HG03045 (cell line): Measurements from ENCODE around the gene LURAP1L.
"Not testable (repeated sequence)": the region's sequence is repeated elsewhere in the genome, so short reads cannot be mapped to it uniquely, and the experiment has no call there.

Source experiments
- ATAC-seq: cut with Tn5 transposase; IDR thresholded peaks from one replicate; pipeline ENCODE4 v1.9.1; 2021; ENCODE audit warnings: mild to moderate bottlenecking, moderate library complexity; ENCODE audit not compliant: unreplicated experiment

The LURAP1L gene

GRCh38 chr9:12855066-12855465 is 80.2 kb downstream of the LURAP1L start:
- no peak for ATAC-seq

- no peak for ATAC-seq
These were observed 81.8 kb downstream of the LURAP1L start for GRCh38 chr9:12856603-12857002.

- ATAC-seq: no peak
These were observed 85.0 kb downstream of the LURAP1L start for GRCh38 chr9:12859704-12860251.

- ATAC-seq: no peak
These were observed 86.2 kb downstream of the LURAP1L start for GRCh38 chr9:12860998-12861397.

- ATAC-seq: no peak
These were observed 88.0 kb downstream of the LURAP1L start for GRCh38 chr9:12862611-12863410.

GRCh38 chr9:12863618-12864017 is 88.8 kb downstream of the LURAP1L start:
- ATAC-seq: no peak

- not testable (repeated sequence) for ATAC-seq
These were observed 90.6 kb downstream of the LURAP1L start for GRCh38 chr9:12865380-12865779.
